Fibroblast of the aortic adventitia (primary cell): Measurements from ENCODE around the gene AURKAIP1. TPM values are rescaled to one million over a fixed set of nuclear protein-coding genes. Genes with fewer than 3 reads are reported as not detected.

ENCODE experiments used
- DNase-seq: peaks from one replicate; pipeline ENCODE4 v3.0.0-alpha.2; 2010; ENCODE audit warnings: low read depth
- H3K4me3 ChIP-seq: 2 replicates; pipeline ENCODE4 v1.5.1; 2011; ENCODE audit warnings: low read depth, mild to moderate bottlenecking, control low read depth, low read length, moderate library complexity
- CTCF ChIP-seq: IDR thresholded peaks from 2 replicates; pipeline ENCODE4 v1.5.1; 2011; ENCODE audit warnings: mild to moderate bottlenecking, low read length, control low read depth, inconsistent platforms; ENCODE audit not compliant: insufficient read depth
- total RNA-seq: library from RNA; depleted of rRNA; stranded (reverse); fragments of >200 nt; gene quantifications from 2 replicates; pipeline ENCODE4 v1.2.3, GENCODE V29; 2012; ENCODE audit warnings: low replicate concordance

The AURKAIP1 gene
- total RNA-seq, 1 donor, result 71.1 TPM

- no peak overlapping the region for H3K4me3 ChIP-seq
- no peak for DNase-seq
- no peak for TF ChIP-seq CTCF
These were observed 34.8 kb downstream of the AURKAIP1 start for GRCh38 chr1:1340185-1340584.

- TF ChIP-seq CTCF, result no peak
- DNase-seq, result no peak
- H3K4me3 ChIP-seq, result no peak overlapping the region
These were observed 36.7 kb downstream of the AURKAIP1 start for GRCh38 chr1:1338278-1338677.

DNA sequence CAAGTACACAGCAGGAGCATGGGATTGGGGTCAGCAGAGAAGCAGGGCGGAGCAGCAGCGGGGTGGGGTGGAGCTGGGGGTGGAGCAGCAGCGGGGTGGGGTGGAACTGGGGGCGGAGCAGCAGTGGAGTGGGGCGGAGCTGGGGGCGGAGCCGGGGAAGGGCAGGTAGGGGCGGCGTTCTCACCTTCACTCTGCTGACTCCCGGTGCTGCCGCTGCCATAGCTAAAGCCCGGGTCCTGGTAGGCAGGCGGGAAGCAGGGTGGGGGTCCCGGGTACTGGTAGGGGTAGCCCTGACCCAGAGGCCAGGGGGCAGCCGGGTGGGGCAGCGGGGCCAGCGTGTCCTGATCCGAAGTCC is 37.2 kb downstream of the AURKAIP1 start:
- H3K4me3 ChIP-seq, result no peak overlapping the region
- no peak for DNase-seq
- no peak for TF ChIP-seq CTCF

DNA sequence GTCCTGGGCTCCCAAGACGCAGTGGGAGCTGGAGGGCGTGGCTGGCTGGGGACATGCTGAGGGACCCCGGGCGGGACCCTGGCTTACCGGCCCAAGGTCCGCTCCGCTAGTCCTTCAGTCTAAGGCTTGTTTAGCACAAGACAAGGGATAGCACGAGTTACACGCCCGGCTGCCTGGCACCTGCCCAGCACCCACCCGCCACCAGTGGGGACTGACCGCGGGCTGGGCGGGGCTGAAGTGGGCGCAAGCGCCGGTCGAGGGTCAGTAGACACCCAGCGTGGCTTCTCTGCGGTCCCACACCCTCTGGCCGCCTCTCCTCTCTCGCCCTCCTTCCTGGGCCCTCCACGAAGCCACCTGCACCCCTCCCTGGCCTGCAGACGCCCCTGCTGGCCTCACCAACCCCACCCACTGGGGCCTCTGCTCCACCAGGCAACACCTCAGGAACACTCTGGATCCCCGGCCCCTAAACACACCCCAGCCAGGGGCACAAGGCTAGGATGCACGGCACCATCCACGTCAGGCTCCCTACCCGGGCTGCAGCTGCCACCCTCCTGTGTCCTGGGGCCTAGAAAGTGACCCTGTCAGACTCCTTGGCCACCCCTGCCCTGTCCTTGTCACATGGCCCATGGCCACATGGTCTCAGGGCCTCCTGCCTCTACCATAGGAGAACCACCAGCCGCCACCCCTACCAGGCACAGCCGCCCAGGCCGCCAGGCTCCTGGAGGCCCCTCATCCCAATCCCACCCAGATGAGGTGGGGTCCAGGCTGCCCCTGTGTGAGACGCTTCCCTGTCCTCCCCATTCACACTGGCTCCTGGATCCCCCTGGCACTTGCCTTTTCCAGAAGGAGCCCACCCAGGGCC is 37.8 kb downstream of the AURKAIP1 start:
- no peak overlapping the region for H3K4me3 ChIP-seq
- no peak for DNase-seq
- no peak for TF ChIP-seq CTCF

DNA sequence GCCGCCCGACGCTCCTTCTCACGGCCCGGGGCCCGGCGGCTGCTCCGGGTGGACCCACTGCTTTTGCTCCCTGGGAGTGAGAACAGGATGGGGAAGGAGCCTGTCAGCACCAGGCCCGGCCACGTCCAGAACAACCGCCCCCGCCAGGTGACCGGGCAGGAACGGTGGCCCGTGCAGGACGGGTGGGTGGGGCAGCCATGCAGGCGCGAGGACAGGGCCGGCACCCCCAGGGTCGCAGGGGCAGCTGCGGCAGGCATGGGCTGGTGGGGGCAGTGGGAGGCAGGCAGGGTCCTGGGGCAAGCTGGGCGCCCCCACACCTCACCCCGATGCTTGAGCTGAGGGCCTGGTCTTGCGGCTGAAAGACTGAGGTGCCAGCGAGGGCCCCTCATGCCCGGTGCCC is 38.6 kb downstream of the AURKAIP1 start:
- no peak for DNase-seq
- no peak overlapping the region for H3K4me3 ChIP-seq
- no peak for TF ChIP-seq CTCF

DNA sequence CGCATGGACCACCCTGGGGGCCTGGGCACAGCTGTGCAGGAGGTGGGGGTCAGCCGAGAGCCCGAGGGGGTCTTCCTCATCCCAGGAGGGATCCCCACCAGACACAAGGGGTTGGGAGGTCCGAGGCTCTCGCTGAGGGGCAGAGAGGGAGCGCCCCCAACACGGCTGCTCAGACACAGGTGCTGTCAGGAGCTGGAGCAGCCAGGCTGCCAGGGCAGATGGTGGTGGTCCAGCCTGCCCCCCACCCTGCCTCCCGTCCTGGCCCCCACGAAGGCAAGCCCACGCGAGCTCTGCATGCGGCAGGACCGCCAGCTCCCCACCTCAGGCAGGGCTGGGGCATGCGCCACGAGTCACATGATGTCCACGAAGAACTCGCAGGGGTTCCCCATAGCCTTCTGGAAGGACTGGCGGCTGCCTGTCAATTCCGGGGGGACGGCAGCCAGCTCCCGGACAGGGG is 39.2 kb downstream of the AURKAIP1 start:
- no peak overlapping the region for H3K4me3 ChIP-seq
- DNase-seq, result no peak
- TF ChIP-seq CTCF, result no peak
